Measurements from ENCODE around the gene KRT17.

The KRT17 gene

GRCh38 chr17:41624208-41625101, at the start of gene KRT17:
Gene KRT17 (minus strand): TSS chr17:41624575. CDS start chr17:41624509, 66 bp downstream.
- no peak for DNase-seq (ENCODE audit: low spot score)

GRCh38 chr17:41672153-41672552, 47.8 kb upstream of the KRT17 start:
- no peak for DNase-seq (ENCODE audit: low spot score)

GRCh38 chr17:41667280-41668041, 43.1 kb upstream of the KRT17 start:
- no peak for DNase-seq (ENCODE audit: low spot score)

- DNase-seq (ENCODE audit: low spot score): peak; percentile 79
Observed at GRCh38 chr17:41666708-41667279, 42.4 kb upstream of the KRT17 start.

- DNase-seq (ENCODE audit: low spot score): peak; percentile 79
Observed at GRCh38 chr17:41666237-41666641, 41.9 kb upstream of the KRT17 start.

- DNase-seq (ENCODE audit: low spot score): peak; percentile 87
Observed at GRCh38 chr17:41665566-41666236, 41.3 kb upstream of the KRT17 start.

GRCh38 chr17:41664587-41665565, 40.5 kb upstream of the KRT17 start:
- DNase-seq (ENCODE audit: low spot score): no peak

GRCh38 chr17:41664172-41664457, 39.7 kb upstream of the KRT17 start:
- DNase-seq (ENCODE audit: low spot score): no peak

GRCh38 chr17:41663451-41664171, 39.2 kb upstream of the KRT17 start:
- no peak for DNase-seq (ENCODE audit: low spot score)

- no peak for DNase-seq (ENCODE audit: low spot score)
Observed at GRCh38 chr17:41660221-41660711, 35.9 kb upstream of the KRT17 start.

- DNase-seq (ENCODE audit: low spot score): no peak
Observed at GRCh38 chr17:41659427-41660212, 35.2 kb upstream of the KRT17 start.

- no peak for DNase-seq (ENCODE audit: low spot score)
Observed at GRCh38 chr17:41658846-41659245, 34.5 kb upstream of the KRT17 start.

- no peak for DNase-seq (ENCODE audit: low spot score)
Observed at GRCh38 chr17:41657936-41658335, 33.6 kb upstream of the KRT17 start.

GRCh38 chr17:41657176-41657754, 32.9 kb upstream of the KRT17 start:
- no peak for DNase-seq (ENCODE audit: low spot score)

GRCh38 chr17:41656249-41657023, 32.1 kb upstream of the KRT17 start:
- DNase-seq (ENCODE audit: low spot score): no peak

- DNase-seq (ENCODE audit: low spot score): no peak
Observed at GRCh38 chr17:41655611-41656111, 31.3 kb upstream of the KRT17 start.

- DNase-seq (ENCODE audit: low spot score): no peak
Observed at GRCh38 chr17:41654678-41655607, 30.6 kb upstream of the KRT17 start.

Data from RKO (cell line).